Transverse colon (tissue), 3 donors: ENCODE measurements around the gene ANGPTL8.

Experiments used
- CTCF ChIP-seq, 5 experiments: fragments of 200-600 bp in 3 of 5; fragments of 450-650 bp in 2 of 5; sonication (generic) in 3 of 5; IDR thresholded peaks; 1 replicate in 2 of 5; 2 replicates in 3 of 5; pipeline ENCODE4 v1.5.1; 2016 to 2017; ENCODE audit warnings: antibody characterized with exemption in 5 of 5, inconsistent platforms in 3 of 5, mild to moderate bottlenecking in 2 of 5, moderate library complexity in 1 of 5
- EP300 ChIP-seq: sonication (generic); formaldehyde crosslinking; IDR thresholded peaks from one replicate; pipeline ENCODE4 v1.6.1; 2017; ENCODE audit warnings: antibody characterized with exemption, low read depth
- POLR2A ChIP-seq: fragments of 450-650 bp; IDR thresholded peaks from one replicate; pipeline ENCODE4 v1.6.1; 2016; ENCODE audit warnings: antibody characterized with exemption, mild to moderate bottlenecking, moderate library complexity

- TF ChIP-seq CTCF (IDR thresholded peaks at IDR 0.05), result no peak
- no peak for TF ChIP-seq POLR2A
- TF ChIP-seq EP300, result no peak
These were observed 42.8 kb upstream of the ANGPTL8 start for GRCh38 chr19:11196406-11197287.
